ENCODE measurements around the gene CDC16. TPM values are rescaled to one million over a fixed set of nuclear protein-coding genes. Genes with fewer than 3 reads are reported as not detected.
"Not testable (repeated sequence)": the region's sequence is repeated elsewhere in the genome, so short reads cannot be mapped to it uniquely, and the experiment has no call there.

CDC16 gene
- total RNA-seq, 1 donor from 2014 or later, result 73.8 TPM

- intact Hi-C loops (cut with micrococcal nuclease), result loop anchor here (2.0 to 5.0 kb wide), 3 partner anchors 85 to 180 kb away; no protein-coding TSS in a partner anchor
Observed at GRCh38 chr13:114227528-114227927, 7.2 kb upstream of the CDC16 start.

DNA sequence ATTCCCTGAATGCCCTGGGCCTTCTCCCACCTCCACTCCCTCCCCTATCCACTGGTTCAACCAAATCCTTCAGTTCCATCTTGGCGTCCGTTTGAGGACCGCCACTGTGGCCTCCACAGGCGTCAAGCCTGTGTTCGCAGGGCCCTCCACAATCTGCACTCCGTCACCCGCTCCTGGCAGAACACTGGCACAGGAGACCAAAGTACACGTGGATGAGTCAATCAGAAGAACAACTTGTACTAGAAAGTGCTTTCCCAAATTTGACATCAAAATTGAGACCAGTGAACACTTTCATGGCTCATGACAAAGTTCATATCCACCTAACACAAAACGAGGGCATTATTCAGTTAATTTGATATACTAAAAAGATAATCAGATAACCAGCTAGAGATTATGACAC is 6.5 kb upstream of the CDC16 start:
- intact Hi-C loops (cut with micrococcal nuclease), result loop anchor here (5.0 kb wide), 1 partner anchor 181 kb away; no protein-coding TSS in a partner anchor

DNA sequence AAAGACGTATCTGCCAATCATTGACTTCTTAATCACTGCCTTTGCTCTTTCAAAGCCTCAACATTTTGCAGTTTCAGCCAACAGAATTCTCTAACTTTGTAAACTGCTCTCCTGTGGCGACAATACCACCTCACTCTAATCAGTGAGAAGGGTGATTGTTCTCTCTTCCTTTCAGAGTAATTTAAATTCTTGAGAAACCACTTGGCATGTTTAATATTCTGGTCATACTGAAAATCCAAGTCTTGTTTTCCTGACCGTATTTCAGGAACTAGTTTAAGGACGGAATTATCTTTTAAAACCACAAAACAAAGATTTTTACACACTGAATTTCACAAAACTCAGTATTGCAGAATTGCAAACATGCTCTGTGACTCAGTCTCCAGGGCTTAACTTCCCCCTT is 5.2 kb upstream of the CDC16 start:
- intact Hi-C loops (cut with micrococcal nuclease), result loop anchor here (5.0 kb wide), 1 partner anchor 182 kb away; no protein-coding TSS in a partner anchor

- intact Hi-C loops (cut with micrococcal nuclease), result no loop called here
Observed at GRCh38 chr13:114230117-114230516, 4.6 kb upstream of the CDC16 start.

GRCh38 chr13:114230575-114230974 is 4.1 kb upstream of the CDC16 start:
- intact Hi-C loops (cut with micrococcal nuclease), result no loop called here

DNA sequence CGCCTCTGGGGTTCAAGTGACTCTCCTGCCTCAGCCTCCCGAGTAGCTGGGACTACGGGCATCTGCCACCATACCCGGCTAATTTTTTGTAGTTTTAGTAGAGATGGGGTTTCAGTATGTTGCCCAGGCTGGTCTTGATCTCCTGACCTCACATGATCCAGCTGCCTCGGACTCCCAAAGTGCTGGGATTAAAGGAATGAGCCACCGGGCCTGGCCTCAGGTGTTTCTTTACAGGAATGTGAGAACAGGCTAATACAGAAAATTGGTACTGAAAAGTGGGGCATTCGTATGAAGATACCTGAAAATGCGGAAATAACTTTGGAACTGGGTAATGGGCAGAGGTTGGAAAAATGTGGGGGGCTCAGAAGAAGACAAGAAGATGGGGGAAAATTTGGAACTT is 2.8 kb upstream of the CDC16 start:
- intact Hi-C loops (cut with micrococcal nuclease), result no loop called here

GRCh38 chr13:114234266-114234644 is 442 bp upstream of the CDC16 start:
- intact Hi-C loops (cut with micrococcal nuclease), result loop anchor here (2.0 kb wide), 2 partner anchors 47 to 169 kb away; partner anchors contain the start of gene UPF3A

- intact Hi-C loops (cut with micrococcal nuclease), result loop anchor here (1.0 to 2.0 kb wide), 3 partner anchors 45 to 171 kb away; partner anchors contain the start of genes CHAMP1 and UPF3A
Observed at GRCh38 chr13:114235697-114236096, 1.0 kb downstream of the CDC16 start.

- intact Hi-C loops (cut with micrococcal nuclease), result no loop called here
Observed at GRCh38 chr13:114236227-114236626, 1.5 kb downstream of the CDC16 start.

DNA sequence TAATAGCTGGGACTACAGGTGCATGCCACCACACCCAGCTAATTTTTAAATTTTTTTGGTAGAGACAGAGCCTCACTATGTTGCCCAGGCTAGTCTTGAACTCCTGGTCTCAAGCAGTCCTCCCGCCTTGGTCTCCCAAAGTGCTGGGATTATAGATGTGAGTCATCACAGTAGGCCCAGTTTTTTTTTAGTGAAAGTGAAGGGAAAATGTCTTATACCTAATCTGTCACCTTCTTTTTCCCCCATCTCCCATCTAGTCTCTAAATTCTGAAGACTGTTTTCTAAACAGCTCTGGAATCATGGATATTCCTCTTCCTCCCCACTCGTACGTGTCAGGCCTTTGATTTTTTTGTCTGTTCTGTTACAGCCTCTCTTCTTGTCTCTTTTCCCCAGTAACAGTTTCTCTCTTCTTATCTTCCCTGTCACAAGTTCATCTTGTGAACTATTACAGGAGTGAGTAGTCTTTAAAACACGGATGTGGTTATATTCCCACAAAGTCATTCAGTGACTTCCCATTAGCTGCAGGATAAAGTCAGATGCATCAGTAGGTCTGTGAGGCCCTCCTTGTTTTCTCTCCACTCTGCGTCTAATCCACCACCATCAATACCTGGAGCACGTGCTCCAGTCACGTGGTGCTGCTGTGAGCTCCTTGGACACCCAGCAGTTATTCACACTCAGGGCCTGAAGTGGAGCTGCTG is 2.9 kb downstream of the CDC16 start:
- intact Hi-C loops (cut with micrococcal nuclease), result no loop called here

DNA sequence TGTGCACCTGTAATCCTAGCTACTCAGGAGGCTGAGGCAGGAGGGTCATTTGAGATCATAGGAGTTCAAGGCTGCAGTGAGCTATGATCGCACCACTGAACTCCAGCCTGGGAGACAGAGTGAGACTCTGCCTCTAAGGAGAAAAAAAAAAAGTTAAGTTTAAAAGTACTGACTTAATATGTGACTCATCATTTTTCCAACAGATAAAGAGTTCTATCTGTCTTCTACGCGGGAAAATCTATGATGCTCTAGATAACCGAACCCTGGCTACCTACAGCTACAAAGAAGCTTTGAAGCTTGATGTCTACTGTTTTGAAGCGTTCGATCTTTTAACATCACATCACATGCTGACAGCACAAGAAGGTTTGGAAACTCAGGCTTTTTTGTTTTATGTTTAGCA is 7.2 kb downstream of the CDC16 start:
- intact Hi-C loops (cut with micrococcal nuclease), result no loop called here

GRCh38 chr13:114243971-114244370 is 9.3 kb downstream of the CDC16 start:
- intact Hi-C loops (cut with micrococcal nuclease), result no loop called here

- intact Hi-C loops (cut with micrococcal nuclease), result no loop called here
Observed at GRCh38 chr13:114244637-114245036, 9.9 kb downstream of the CDC16 start.

DNA sequence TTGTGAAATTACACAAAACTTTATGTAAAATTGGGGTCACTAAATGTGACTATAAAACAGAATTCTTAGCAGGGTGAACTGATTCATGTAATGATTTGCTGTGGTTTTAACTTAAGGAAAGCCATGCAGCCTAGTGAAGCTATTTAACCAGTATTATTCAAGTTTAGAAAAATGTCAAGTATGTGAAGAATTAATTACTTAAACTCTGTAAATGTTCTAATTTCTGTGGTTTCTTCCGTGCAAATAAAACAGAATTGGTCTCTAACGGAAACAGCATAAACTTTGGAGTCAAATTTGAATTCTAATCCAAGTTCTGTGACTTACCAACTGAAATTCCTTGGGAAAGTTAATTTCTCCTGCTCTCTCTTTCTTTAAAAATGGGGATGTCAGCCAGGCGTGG is 13.3 kb downstream of the CDC16 start:
- intact Hi-C loops (cut with micrococcal nuclease), result no loop called here

DNA sequence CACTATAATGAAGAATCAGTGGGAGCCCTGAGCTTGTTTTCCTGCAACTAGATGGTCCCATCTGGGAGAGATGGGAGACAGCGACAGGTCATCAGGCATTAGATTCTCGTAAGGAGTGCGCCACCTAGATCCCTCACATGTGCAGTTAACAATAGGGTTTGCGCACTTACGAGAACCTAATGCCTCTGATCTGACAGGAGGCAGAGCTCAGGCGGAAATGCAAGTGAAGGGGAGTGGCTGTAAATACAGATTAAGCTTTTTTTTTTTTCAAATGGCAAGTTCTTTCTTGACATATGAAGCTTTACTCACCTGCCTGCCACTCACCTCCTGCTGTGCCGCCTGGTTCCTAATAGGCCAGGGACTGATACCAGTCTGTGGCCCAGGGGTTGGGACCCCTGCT is 14.4 kb downstream of the CDC16 start:
- intact Hi-C loops (cut with micrococcal nuclease), result no loop called here

GRCh38 chr13:114251639-114252440 is 17.1 kb downstream of the CDC16 start:
- intact Hi-C loops (cut with micrococcal nuclease), result not testable (repeated sequence)

DNA sequence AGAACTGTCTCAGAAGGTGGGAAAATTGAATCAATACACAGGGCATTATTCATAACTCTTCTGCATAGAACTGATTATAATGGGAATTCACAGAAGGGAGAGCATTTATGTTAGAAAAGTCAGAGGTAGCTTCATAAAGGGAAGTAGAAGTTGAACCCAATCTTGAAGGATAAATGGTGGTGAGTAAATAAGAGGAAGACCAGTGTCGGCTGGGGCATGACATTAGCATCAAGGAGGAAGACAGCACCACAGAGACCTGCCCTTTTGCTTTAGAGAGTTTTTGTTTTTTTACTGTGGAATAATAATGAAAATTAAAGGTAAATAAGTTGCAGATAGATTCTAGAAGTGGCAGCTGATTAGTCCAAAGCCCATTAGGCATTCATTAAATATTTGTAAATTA is 21.9 kb downstream of the CDC16 start:
- intact Hi-C loops (cut with micrococcal nuclease), result no loop called here

- intact Hi-C loops (cut with micrococcal nuclease), result no loop called here
Observed at GRCh38 chr13:114257014-114257413, 22.3 kb downstream of the CDC16 start.

DNA sequence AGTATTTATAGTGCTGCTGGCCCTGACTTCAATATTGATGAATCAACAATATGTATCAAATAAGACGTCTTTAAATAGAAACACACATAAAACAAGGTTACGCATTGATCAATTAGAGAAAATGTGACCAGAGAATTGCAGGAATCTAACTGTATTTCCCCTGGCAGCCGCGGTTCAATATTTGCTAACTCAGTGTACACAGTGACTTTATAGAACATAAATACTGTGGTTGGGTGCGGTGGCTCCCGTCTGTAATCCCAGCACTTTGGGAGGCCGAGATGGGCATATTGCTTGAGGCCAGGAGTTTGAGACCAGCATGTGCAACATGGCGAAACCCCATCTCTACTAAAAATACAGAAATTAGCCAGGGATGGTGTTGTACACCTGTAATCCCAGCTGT is 23.9 kb downstream of the CDC16 start:
- intact Hi-C loops (cut with micrococcal nuclease), result no loop called here

- intact Hi-C loops (cut with micrococcal nuclease), result no loop called here
Observed at GRCh38 chr13:114259374-114259773, 24.7 kb downstream of the CDC16 start.

- intact Hi-C loops (cut with micrococcal nuclease), result no loop called here
Observed at GRCh38 chr13:114259974-114260373, 25.3 kb downstream of the CDC16 start.

GRCh38 chr13:114260814-114261213 is 26.1 kb downstream of the CDC16 start:
- intact Hi-C loops (cut with micrococcal nuclease), result no loop called here

Data from T-helper 2 cell treated with Interferon-gamma antibody and Interleukin-4, amounts not matched to agents 100 ng/mL and 5 ng/mL, for 36 hours (primary cell).